ENCODE measurements around the gene MND1. TPM values are rescaled to one million over a fixed set of nuclear protein-coding genes. Genes with fewer than 3 reads are reported as not detected.

The MND1 gene
- polyA plus RNA-seq, 4 donors = 3.8 to 9.3 (median 7.2) TPM; not detected in 1

GRCh38 chr4:153341575-153342090 is 2.9 kb upstream of the MND1 start:
- Histone ChIP-seq H3K4me3 (ENCODE audit: low read depth in 1 of 3, low read length in 3 of 3) (no peak overlapping the region), H3K9me3 (ENCODE audit: control insufficient read depth in 2 of 2, insufficient read depth in 1 of 2, low read depth in 1 of 2, low read length in 1 of 2) (no peaks in the 10 kb centered on the region), H3K27me3 (ENCODE audit: control insufficient read depth in 3 of 3, insufficient read depth in 3 of 3, low read length in 3 of 3) (no peaks in the 10 kb centered on the region), H3K27ac (ENCODE audit: low read depth in 1 of 3, low read length in 2 of 3) (no peak overlapping the region), H3K4me1 (ENCODE audit: control insufficient read depth in 3 of 3, insufficient read depth in 2 of 3, low read depth in 1 of 3, low read length in 2 of 3) (peaks cover 0 to 4% (median 2%) of the 10 kb centered on the region in 3 donors), H3K36me3 (ENCODE audit: control insufficient read depth in 3 of 3, insufficient read depth in 2 of 3, low read depth in 1 of 3, low read length in 3 of 3) (peaks cover 0 to 13% (median 0%) of the 10 kb centered on the region in 3 donors)
- FAIRE-seq (no peak), DNase-seq (peak; percentile 11 to 46)
- 38 to 47% (median 41%) methylated on average over 5 of the region's 5 CpGs for WGBS, 3 donors

GRCh38 chr4:153342751-153343552 is 1.5 kb upstream of the MND1 start:
- 87 to 92% (median 92%) methylated on average over 6 of the region's 6 CpGs for WGBS, 3 donors
- Histone ChIP-seq H3K36me3 (ENCODE audit: control insufficient read depth in 3 of 3, insufficient read depth in 2 of 3, low read depth in 1 of 3, low read length in 3 of 3) (peaks cover 0 to 11% (median 0%) of the 10 kb centered on the region in 3 donors), H3K27me3 (ENCODE audit: control insufficient read depth in 3 of 3, insufficient read depth in 3 of 3, low read length in 3 of 3) (no peaks in the 10 kb centered on the region), H3K9me3 (ENCODE audit: control insufficient read depth in 2 of 2, insufficient read depth in 1 of 2, low read depth in 1 of 2, low read length in 1 of 2) (no peaks in the 10 kb centered on the region), H3K4me3 (ENCODE audit: low read depth in 1 of 3, low read length in 3 of 3) (no peak overlapping the region), H3K4me1 (ENCODE audit: control insufficient read depth in 3 of 3, insufficient read depth in 2 of 3, low read depth in 1 of 3, low read length in 2 of 3) (peaks cover 0 to 5% (median 4%) of the 10 kb centered on the region in 3 donors), H3K27ac (ENCODE audit: low read depth in 1 of 3, low read length in 2 of 3) (no peak overlapping the region)
- DNase-seq (no peak), FAIRE-seq (no peak)

GRCh38 chr4:153345012-153345981 is 809 bp downstream of the MND1 start:
- no peak for FAIRE-seq
- peak; percentile 35 to 75 for DNase-seq

GRCh38 chr4:153346031-153346430 is 1.5 kb downstream of the MND1 start:
- WGBS, 3 donors = 17 to 51% (median 30%) methylated on average over 2 of the region's 2 CpGs
- Histone ChIP-seq H3K4me1 (ENCODE audit: control insufficient read depth in 3 of 3, insufficient read depth in 2 of 3, low read depth in 1 of 3, low read length in 2 of 3) (peaks cover 0 to 6% (median 4%) of the 10 kb centered on the region in 3 donors), H3K36me3 (ENCODE audit: control insufficient read depth in 3 of 3, insufficient read depth in 2 of 3, low read depth in 1 of 3, low read length in 3 of 3) (no peaks in the 10 kb centered on the region), H3K27ac (ENCODE audit: low read depth in 1 of 3, low read length in 2 of 3) (no peak overlapping the region), H3K27me3 (ENCODE audit: control insufficient read depth in 3 of 3, insufficient read depth in 3 of 3, low read length in 3 of 3) (no peaks in the 10 kb centered on the region), H3K9me3 (ENCODE audit: control insufficient read depth in 2 of 2, insufficient read depth in 1 of 2, low read depth in 1 of 2, low read length in 1 of 2) (no peaks in the 10 kb centered on the region), H3K4me3 (ENCODE audit: low read depth in 1 of 3, low read length in 3 of 3) (peak overlapping the region in 1 of 3 donors; percentile 68)
- no peak for DNase-seq
- no peak for FAIRE-seq

More at GRCh38 chr4:153345012-153345981, 809 bp downstream of the MND1 start:
- H3K4me1 ChIP-seq (ENCODE audit: control insufficient read depth in 3 of 3, insufficient read depth in 2 of 3, low read depth in 1 of 3, low read length in 2 of 3) = peaks cover 0 to 6% (median 4%) of the 10 kb centered on the region in 3 donors
- no peaks in the 10 kb centered on the region for H3K27me3 ChIP-seq (ENCODE audit: control insufficient read depth in 3 of 3, insufficient read depth in 3 of 3, low read length in 3 of 3)
- no peak overlapping the region for H3K27ac ChIP-seq (ENCODE audit: low read depth in 1 of 3, low read length in 2 of 3)
- WGBS, 3 donors = 1% methylated on average over 44 of the region's 44 CpGs
- H3K4me3 ChIP-seq (ENCODE audit: low read depth in 1 of 3, low read length in 3 of 3) = peak overlapping the region; percentile 60 to 68 (median 67)
- peaks cover 0 to 2% (median 0%) of the 10 kb centered on the region in 3 donors for H3K36me3 ChIP-seq (ENCODE audit: control insufficient read depth in 3 of 3, insufficient read depth in 2 of 3, low read depth in 1 of 3, low read length in 3 of 3)
- H3K9me3 ChIP-seq (ENCODE audit: control insufficient read depth in 2 of 2, insufficient read depth in 1 of 2, low read depth in 1 of 2, low read length in 1 of 2) = no peaks in the 10 kb centered on the region

- no peaks in the 10 kb centered on the region for H3K36me3 ChIP-seq (ENCODE audit: control insufficient read depth in 3 of 3, insufficient read depth in 2 of 3, low read depth in 1 of 3, low read length in 3 of 3)
- no peaks in the 10 kb centered on the region for H3K27me3 ChIP-seq (ENCODE audit: control insufficient read depth in 3 of 3, insufficient read depth in 3 of 3, low read length in 3 of 3)
- H3K4me1 ChIP-seq (ENCODE audit: control insufficient read depth in 3 of 3, insufficient read depth in 2 of 3, low read depth in 1 of 3, low read length in 2 of 3) = peaks cover 0 to 6% (median 4%) of the 10 kb centered on the region in 3 donors
- H3K9me3 ChIP-seq (ENCODE audit: control insufficient read depth in 2 of 2, insufficient read depth in 1 of 2, low read depth in 1 of 2, low read length in 1 of 2) = no peaks in the 10 kb centered on the region
- FAIRE-seq (no peak), DNase-seq (no peak)
- 91 to 94% (median 92%) methylated on average over 5 of the region's 5 CpGs for WGBS, 3 donors
- no peak overlapping the region for H3K4me3 ChIP-seq (ENCODE audit: low read depth in 1 of 3, low read length in 3 of 3)
- H3K27ac ChIP-seq (ENCODE audit: low read depth in 1 of 3, low read length in 2 of 3) = no peak overlapping the region
Observed at GRCh38 chr4:153346563-153346962, 2.1 kb downstream of the MND1 start.

- Histone ChIP-seq H3K36me3 (ENCODE audit: control insufficient read depth in 3 of 3, insufficient read depth in 2 of 3, low read depth in 1 of 3, low read length in 3 of 3) (no peaks in the 10 kb centered on the region), H3K27me3 (ENCODE audit: control insufficient read depth in 3 of 3, insufficient read depth in 3 of 3, low read length in 3 of 3) (no peaks in the 10 kb centered on the region), H3K4me3 (ENCODE audit: low read depth in 1 of 3, low read length in 3 of 3) (no peak overlapping the region), H3K4me1 (ENCODE audit: control insufficient read depth in 3 of 3, insufficient read depth in 2 of 3, low read depth in 1 of 3, low read length in 2 of 3) (peaks cover 0 to 6% (median 4%) of the 10 kb centered on the region in 3 donors), H3K9me3 (ENCODE audit: control insufficient read depth in 2 of 2, insufficient read depth in 1 of 2, low read depth in 1 of 2, low read length in 1 of 2) (no peaks in the 10 kb centered on the region), H3K27ac (ENCODE audit: low read depth in 1 of 3, low read length in 2 of 3) (no peak overlapping the region)
- no peak for FAIRE-seq
- no peak for DNase-seq
Observed at GRCh38 chr4:153347117-153347516, 2.6 kb downstream of the MND1 start.

- H3K9me3 ChIP-seq (ENCODE audit: control insufficient read depth in 2 of 2, insufficient read depth in 1 of 2, low read depth in 1 of 2, low read length in 1 of 2) = no peaks in the 10 kb centered on the region
- 71 to 80% (median 74%) methylated on average over 4 of the region's 4 CpGs for WGBS, 3 donors
- H3K4me3 ChIP-seq (ENCODE audit: low read depth in 1 of 3, low read length in 3 of 3) = no peak overlapping the region
- DNase-seq (peak in 1 of 2 donors; percentile 41), FAIRE-seq (no peak)
- H3K36me3 ChIP-seq (ENCODE audit: control insufficient read depth in 3 of 3, insufficient read depth in 2 of 3, low read depth in 1 of 3, low read length in 3 of 3) = no peaks in the 10 kb centered on the region
- H3K27ac ChIP-seq (ENCODE audit: low read depth in 1 of 3, low read length in 2 of 3) = no peak overlapping the region
- H3K4me1 ChIP-seq (ENCODE audit: control insufficient read depth in 3 of 3, insufficient read depth in 2 of 3, low read depth in 1 of 3, low read length in 2 of 3) = peaks cover 0 to 6% (median 4%) of the 10 kb centered on the region in 3 donors
- H3K27me3 ChIP-seq (ENCODE audit: control insufficient read depth in 3 of 3, insufficient read depth in 3 of 3, low read length in 3 of 3) = no peaks in the 10 kb centered on the region
Observed at GRCh38 chr4:153348006-153348405, 3.5 kb downstream of the MND1 start.

GRCh38 chr4:153349206-153349805 is 4.8 kb downstream of the MND1 start:
- no peaks in the 10 kb centered on the region for H3K36me3 ChIP-seq (ENCODE audit: control insufficient read depth in 3 of 3, insufficient read depth in 2 of 3, low read depth in 1 of 3, low read length in 3 of 3)
- no peak for FAIRE-seq
- H3K4me3 ChIP-seq (ENCODE audit: low read depth in 1 of 3, low read length in 3 of 3) = no peak overlapping the region
- H3K4me1 ChIP-seq (ENCODE audit: control insufficient read depth in 3 of 3, insufficient read depth in 2 of 3, low read depth in 1 of 3, low read length in 2 of 3) = peaks cover 0 to 6% (median 4%) of the 10 kb centered on the region in 3 donors
- WGBS, 3 donors = 80 to 84% (median 82%) methylated on average over 1 of the region's 1 CpG
- no peak for DNase-seq
- no peaks in the 10 kb centered on the region for H3K27me3 ChIP-seq (ENCODE audit: control insufficient read depth in 3 of 3, insufficient read depth in 3 of 3, low read length in 3 of 3)
- no peaks in the 10 kb centered on the region for H3K9me3 ChIP-seq (ENCODE audit: control insufficient read depth in 2 of 2, insufficient read depth in 1 of 2, low read depth in 1 of 2, low read length in 1 of 2)
- H3K27ac ChIP-seq (ENCODE audit: low read depth in 1 of 3, low read length in 2 of 3) = no peak overlapping the region

Measured in small intestine (tissue), 7 donors.